Retinal pigment epithelial cell (primary cell): ENCODE data around the gene SMIM3.
"Not testable (repeated sequence)": the region's sequence is repeated elsewhere in the genome, so short reads cannot be mapped to it uniquely, and the experiment has no call there.

Experiments used
- DNase-seq: peaks from one replicate; pipeline ENCODE4 v3.0.0-alpha.2; 2010; ENCODE audit warnings: low read depth
- H3K4me3 ChIP-seq: 2 replicates; pipeline ENCODE4 v1.5.1; 2011; ENCODE audit warnings: mild to moderate bottlenecking, low read length, control low read depth, moderate library complexity
- TF ChIP-seq, protein P1 (sequence below): conservative IDR thresholded peaks from 2 replicates; pipeline ENCODE4 v1.5.1; 2011; ENCODE audit warnings: low read depth, low read length, control low read depth, inconsistent platforms

SMIM3 gene

GRCh38 chr5:150829744-150830143 lies 51.2 kb downstream of the SMIM3 start:
- TF ChIP-seq, protein P1, sequence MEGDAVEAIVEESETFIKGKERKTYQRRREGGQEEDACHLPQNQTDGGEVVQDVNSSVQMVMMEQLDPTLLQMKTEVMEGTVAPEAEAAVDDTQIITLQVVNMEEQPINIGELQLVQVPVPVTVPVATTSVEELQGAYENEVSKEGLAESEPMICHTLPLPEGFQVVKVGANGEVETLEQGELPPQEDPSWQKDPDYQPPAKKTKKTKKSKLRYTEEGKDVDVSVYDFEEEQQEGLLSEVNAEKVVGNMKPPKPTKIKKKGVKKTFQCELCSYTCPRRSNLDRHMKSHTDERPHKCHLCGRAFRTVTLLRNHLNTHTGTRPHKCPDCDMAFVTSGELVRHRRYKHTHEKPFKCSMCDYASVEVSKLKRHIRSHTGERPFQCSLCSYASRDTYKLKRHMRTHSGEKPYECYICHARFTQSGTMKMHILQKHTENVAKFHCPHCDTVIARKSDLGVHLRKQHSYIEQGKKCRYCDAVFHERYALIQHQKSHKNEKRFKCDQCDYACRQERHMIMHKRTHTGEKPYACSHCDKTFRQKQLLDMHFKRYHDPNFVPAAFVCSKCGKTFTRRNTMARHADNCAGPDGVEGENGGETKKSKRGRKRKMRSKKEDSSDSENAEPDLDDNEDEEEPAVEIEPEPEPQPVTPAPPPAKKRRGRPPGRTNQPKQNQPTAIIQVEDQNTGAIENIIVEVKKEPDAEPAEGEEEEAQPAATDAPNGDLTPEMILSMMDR, result no peak
- no peak for DNase-seq
- no peak overlapping the region for H3K4me3 ChIP-seq

- not testable (repeated sequence) for DNase-seq, H3K4me3 ChIP-seq
Observed at GRCh38 chr5:150831821-150832220, 53.3 kb downstream of the SMIM3 start.

- TF ChIP-seq, protein P1, result no peak
- DNase-seq, result no peak
Observed at GRCh38 chr5:150836064-150836463, 57.5 kb downstream of the SMIM3 start.

GRCh38 chr5:150836703-150837102 lies 58.1 kb downstream of the SMIM3 start:
- TF ChIP-seq, protein P1, result no peak
- DNase-seq, result no peak
- no peak overlapping the region for H3K4me3 ChIP-seq

More at GRCh38 chr5:150836064-150836463, 57.5 kb downstream of the SMIM3 start:
- H3K4me3 ChIP-seq, result no peak overlapping the region

DNA sequence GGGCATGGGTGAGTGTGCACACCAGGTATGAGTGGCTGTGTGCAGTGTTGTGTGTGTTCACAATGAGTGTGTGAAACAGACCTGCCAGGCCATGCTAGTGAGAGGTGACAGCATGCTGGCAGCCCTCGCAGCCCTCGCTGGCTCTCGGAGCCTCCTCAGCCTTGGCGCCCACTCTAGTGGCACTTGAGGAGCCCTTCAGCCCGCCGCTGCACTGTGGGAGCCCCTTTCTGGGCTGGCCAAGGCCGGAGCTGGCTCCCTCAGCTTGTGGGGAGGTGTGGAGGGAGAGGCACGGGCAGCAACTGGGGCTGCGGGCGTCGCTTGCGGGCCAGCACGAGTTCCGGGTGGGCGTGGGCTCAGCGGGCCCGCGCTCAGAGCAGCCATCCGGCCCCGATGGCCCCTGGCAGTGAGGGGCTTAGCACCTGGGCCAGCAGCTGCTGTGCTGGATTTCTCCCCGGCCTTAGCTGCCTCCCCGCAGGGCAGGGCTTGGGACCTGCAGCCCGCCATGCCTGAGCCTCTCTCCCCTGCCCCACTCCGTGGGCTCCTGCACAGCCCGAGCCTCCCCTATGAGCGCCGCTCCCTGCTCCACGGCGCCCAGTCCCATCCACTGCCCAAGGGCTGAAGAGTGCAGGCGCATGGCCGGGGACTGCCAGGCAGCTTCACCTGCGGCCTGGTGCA lies 66.8 kb downstream of the SMIM3 start:
- DNase-seq, H3K4me3 ChIP-seq: not testable (repeated sequence)

- H3K4me3 ChIP-seq, DNase-seq: not testable (repeated sequence)
Observed at GRCh38 chr5:150846308-150846653, 67.7 kb downstream of the SMIM3 start, which contains the start of gene IRGM. IRGM (plus strand) TSS chr5:150846521; CDS start chr5:150848124, 1,603 bp downstream.
